HepG2 (cell line): Measurements from ENCODE around the gene UBR3. TPM values are rescaled to one million over a fixed set of nuclear protein-coding genes. Genes with fewer than 3 reads are reported as not detected.

Experiments used
- ATF2 ChIP-seq: sonication (generic); formaldehyde crosslinking; IDR thresholded peaks from 2 replicates; pipeline ENCODE4 v1.4.0; 2020; ENCODE audit warnings: missing genetic modification reagents
- BCLAF1 ChIP-seq: fragments of 450-650 bp; IDR thresholded peaks from 2 replicates; pipeline ENCODE4 v1.6.1; 2017; ENCODE audit warnings: mild to moderate bottlenecking
- CEBPG ChIP-seq: IDR thresholded peaks from 2 replicates; pipeline ENCODE4 v1.6.1; 2016
- FOXM1 ChIP-seq: sonication (generic); formaldehyde crosslinking; IDR thresholded peaks from 2 replicates; pipeline ENCODE4 v1.5.0; 2020; ENCODE audit warnings: missing genetic modification reagents
- GATA4 ChIP-seq: sonication (generic); IDR thresholded peaks from 2 replicates; pipeline ENCODE4 v1.6.1; 2016; ENCODE audit warnings: antibody characterized with exemption, low read depth, borderline replicate concordance
- HDAC6 ChIP-seq: fragments of 200-600 bp; sonication (generic); IDR thresholded peaks from 2 replicates; pipeline ENCODE4 v1.7.0; 2017; ENCODE audit warnings: mild to moderate bottlenecking, antibody characterized with exemption, low read length, low read depth
- HIVEP1 ChIP-seq: sonication (generic); formaldehyde crosslinking; IDR thresholded peaks from 2 replicates; pipeline ENCODE4 v1.4.0; 2020; ENCODE audit warnings: mild to moderate bottlenecking, missing genetic modification reagents
- HMG20A ChIP-seq: IDR thresholded peaks from 2 replicates; pipeline ENCODE4 v1.6.1; 2016; ENCODE audit warnings: borderline replicate concordance
- JUND ChIP-seq: sonication (generic); formaldehyde crosslinking; IDR thresholded peaks from 2 replicates; pipeline ENCODE4 v1.8.0; 2022; ENCODE audit warnings: mild to moderate bottlenecking, missing genetic modification reagents
- KMT2B ChIP-seq: IDR thresholded peaks from 2 replicates; pipeline ENCODE4 v1.6.1; 2016; ENCODE audit warnings: missing genetic modification reagents, missing compliant biosample characterization
- MED13 ChIP-seq: sonication (generic); formaldehyde crosslinking; IDR thresholded peaks from 2 replicates; pipeline ENCODE4 v1.5.0; 2020; ENCODE audit warnings: missing genetic modification reagents
- MEIS1 ChIP-seq: sonication (generic); formaldehyde crosslinking; IDR thresholded peaks from 2 replicates; pipeline ENCODE4 v1.9.0; 2021; ENCODE audit warnings: mild to moderate bottlenecking, missing genetic modification reagents, moderate library complexity, borderline replicate concordance
- MIXL1 ChIP-seq: IDR thresholded peaks from 2 replicates; pipeline ENCODE4 v1.6.1; 2016
- MLX ChIP-seq: IDR thresholded peaks from 2 replicates; pipeline ENCODE4 v1.6.1; 2016
- NFIB ChIP-seq: sonication (generic); formaldehyde crosslinking; IDR thresholded peaks from 2 replicates; pipeline ENCODE4 v1.9.0; 2021; ENCODE audit warnings: missing genetic modification reagents, mild to moderate bottlenecking, borderline replicate concordance
- PCBP2 ChIP-seq: fragments of 200-400 bp; formaldehyde crosslinking; optimal IDR thresholded peaks from 2 replicates; pipeline ENCODE3; 2018; ENCODE audit warnings: low read length, low read depth; ENCODE audit not compliant: poor library complexity, severe bottlenecking
- SIN3A ChIP-seq: IDR thresholded peaks from 2 replicates; pipeline ENCODE4 v1.6.1; 2011; ENCODE audit warnings: low read depth, mild to moderate bottlenecking, control low read depth, low read length, borderline replicate concordance
- SOX5 ChIP-seq: IDR thresholded peaks from 2 replicates; pipeline ENCODE4 v1.6.1; 2016; ENCODE audit warnings: borderline replicate concordance
- THAP8 ChIP-seq: sonication (generic); formaldehyde crosslinking; IDR thresholded peaks from 2 replicates; pipeline ENCODE4 v1.5.1; 2020; ENCODE audit warnings: missing genetic modification reagents, mild to moderate bottlenecking, borderline replicate concordance
- TOPORS ChIP-seq: sonication (generic); formaldehyde crosslinking; IDR thresholded peaks from 2 replicates; pipeline ENCODE4 v1.8.0; 2023; ENCODE audit warnings: mild to moderate bottlenecking, missing genetic modification reagents
- TP53 ChIP-seq: sonication (generic); formaldehyde crosslinking; conservative IDR thresholded peaks from 2 replicates; pipeline ENCODE4 v1.4.0; 2020; ENCODE audit warnings: missing genetic modification reagents
- YEATS4 ChIP-seq: sonication (generic); formaldehyde crosslinking; IDR thresholded peaks from 2 replicates; pipeline ENCODE4 v1.4.0; 2020; ENCODE audit warnings: missing genetic modification reagents, borderline replicate concordance
- ZNF205 ChIP-seq: IDR thresholded peaks from 2 replicates; pipeline ENCODE4 v1.6.1; 2018; ENCODE audit warnings: missing biosample characterization, missing genetic modification reagents
- ZNF33A ChIP-seq: sonication (generic); formaldehyde crosslinking; IDR thresholded peaks from 2 replicates; pipeline ENCODE4 v1.5.1; 2020; ENCODE audit warnings: missing genetic modification reagents, mild to moderate bottlenecking, moderate library complexity, borderline replicate concordance
- ZNF382 ChIP-seq: sonication (generic); formaldehyde crosslinking; IDR thresholded peaks from 2 replicates; pipeline ENCODE4 v1.5.0; 2020; ENCODE audit warnings: missing genetic modification reagents, mild to moderate bottlenecking, borderline replicate concordance
- ZNF768 ChIP-seq: sonication (generic); formaldehyde crosslinking; IDR thresholded peaks from 2 replicates; pipeline ENCODE4 v1.4.0; 2020; ENCODE audit warnings: missing genetic modification reagents
- polyA plus RNA-seq, 8 experiments: library from polyadenylated mRNA; depleted of rRNA in 3 of 8; stranded (reverse) in 7 of 8; unstranded in 1 of 8; fragments of >200 nt; fragmentation: Illumina TruSeq in 4 of 8; extraction: Trizol in 4 of 8; gene quantifications; 2 replicates each; pipeline versions ENCODE4 v1.2.1 to v1.2.3, GENCODE V29; 2011 to 2016; ENCODE audit warnings: low read depth in 4 of 8, missing spikeins in 1 of 8, mixed read lengths in 1 of 8; ENCODE audit not compliant: insufficient read depth in 1 of 8
- total RNA-seq, 5 experiments: library from RNA; depleted of rRNA; stranded (reverse); fragments of >200 nt; fragmentation: Illumina TruSeq; extraction: Trizol; gene quantifications; 2 replicates each; pipeline ENCODE4 v1.2.3, GENCODE V29; 2016; ENCODE audit warnings: low read depth in 1 of 5

Gene UBR3
- total and polyA plus RNA-seq, 2 of the 13 experiments (the other 11 are each of a cell fraction or from before 2014, with no cell fraction given) = 15.1 to 28.0 TPM

GRCh38 chr2:169798718-169799592, 28.3 kb upstream of the UBR3 start, which contains the start of gene SSB (continued):
- TF ChIP-seq BCLAF1 = no peak
- TF ChIP-seq ZNF205 = peak; percentile 87
- no peak; the same call in 1 of the 2 replicates for TF ChIP-seq ATF2 (CRISPR knock-in tag)
- TF ChIP-seq MIXL1 = no peak
- no peak for TF ChIP-seq THAP8 (CRISPR knock-in tag)
- no peak for TF ChIP-seq ZNF382 (CRISPR knock-in tag)
- TF ChIP-seq MLX (CRISPR knock-in tag) = 0 out of 2 replicates have a peak, but pooled peaks have one; percentile 21
- TF ChIP-seq HMG20A = no peak
- TF ChIP-seq NFIB (CRISPR knock-in tag) = no peak
- no peak for TF ChIP-seq TOPORS (CRISPR knock-in tag)
- TF ChIP-seq GATA4 = no peak; the same call in 1 of the 2 replicates
- no peak for TF ChIP-seq CEBPG (CRISPR knock-in tag)
- no peak for TF ChIP-seq ZNF33A (CRISPR knock-in tag)
- TF ChIP-seq KMT2B = peak; percentile 79
- TF ChIP-seq FOXM1 (CRISPR knock-in tag) = no peak
- no peak for TF ChIP-seq JUND (CRISPR knock-in tag)
- TF ChIP-seq YEATS4 = peak; percentile 95
- TF ChIP-seq SIN3A = no peak
- TF ChIP-seq PCBP2 = no peak
- 0 out of 2 replicates have a peak, but pooled peaks have one; percentile 69 for TF ChIP-seq MEIS1 (CRISPR knock-in tag)
- TF ChIP-seq MED13 (CRISPR knock-in tag) = no peak
- TF ChIP-seq HIVEP1 (CRISPR knock-in tag) = peak; percentile 74; the same call in 1 of the 2 replicates
- 0 out of 2 replicates have a peak, but pooled peaks have one; percentile 49 for TF ChIP-seq TP53 (CRISPR knock-in tag)
- TF ChIP-seq ZNF768 (CRISPR knock-in tag) = no peak; the same call in 1 of the 2 replicates
- no peak for TF ChIP-seq HDAC6
- TF ChIP-seq SOX5 (CRISPR knock-in tag) = no peak; the same call in 1 of the 2 replicates
